Limb (tissue), 2 donors: ENCODE data around the gene RARB.

Source experiments
- DNase-seq, 2 donors: peaks; one replicate each; pipeline ENCODE4 v3.0.0-alpha.2; 2016; ENCODE audit errors: extremely low spot score in 2 of 2

Gene RARB

GRCh38 chr3:25547943-25548674 is 120.0 kb downstream of the RARB start:
- no peak for DNase-seq

- no peak for DNase-seq
These were observed 120.8 kb downstream of the RARB start for GRCh38 chr3:25548836-25549235.

- DNase-seq = no peak
These were observed 124.2 kb downstream of the RARB start for GRCh38 chr3:25552251-25552650.

- DNase-seq = no peak
These were observed 126.3 kb downstream of the RARB start for GRCh38 chr3:25554376-25554775.

GRCh38 chr3:25555695-25556437 is 127.8 kb downstream of the RARB start:
- DNase-seq = no peak

GRCh38 chr3:25556447-25556846 is 128.4 kb downstream of the RARB start:
- DNase-seq = no peak

GRCh38 chr3:25557694-25558093 is 129.6 kb downstream of the RARB start:
- DNase-seq = no peak

- DNase-seq = peak in 1 of 2 donors; percentile 24
These were observed 130.1 kb downstream of the RARB start for GRCh38 chr3:25558121-25558520.

- no peak for DNase-seq
These were observed 130.7 kb downstream of the RARB start for GRCh38 chr3:25558796-25559195.

GRCh38 chr3:25563601-25564000 is 135.5 kb downstream of the RARB start:
- DNase-seq = no peak

GRCh38 chr3:25564075-25564474 is 136.0 kb downstream of the RARB start:
- no peak for DNase-seq

GRCh38 chr3:25565807-25566206 is 137.7 kb downstream of the RARB start:
- no peak for DNase-seq

- no peak for DNase-seq
These were observed 138.4 kb downstream of the RARB start for GRCh38 chr3:25566358-25566920.

GRCh38 chr3:25567388-25567787 is 139.3 kb downstream of the RARB start:
- no peak for DNase-seq

- no peak for DNase-seq
These were observed 139.9 kb downstream of the RARB start for GRCh38 chr3:25567806-25568524.

- DNase-seq = no peak
These were observed 140.5 kb downstream of the RARB start for GRCh38 chr3:25568525-25569078.

- no peak for DNase-seq
These were observed 143.2 kb downstream of the RARB start for GRCh38 chr3:25571285-25571684.

GRCh38 chr3:25572336-25572735 is 144.3 kb downstream of the RARB start:
- no peak for DNase-seq

- no peak for DNase-seq
These were observed 144.9 kb downstream of the RARB start for GRCh38 chr3:25572919-25573385.

- no peak for DNase-seq
These were observed 145.5 kb downstream of the RARB start for GRCh38 chr3:25573386-25574171.
